Heart left ventricle (tissue), 16 donors: ENCODE data around the gene BRMS1. TPM values are rescaled to one million over a fixed set of nuclear protein-coding genes. Genes with fewer than 3 reads are reported as not detected.

ENCODE experiments used
- ATAC-seq, 4 donors: fragments of 200-7000 bp; cut with Tn5 transposase; one replicate each; pipeline ENCODE4 v1.9.1; 2020 to 2022; ENCODE audit warnings: moderate library complexity in 4 of 4, mild to moderate bottlenecking in 3 of 4, moderate number of reproducible peaks in 1 of 4
- DNase-seq, 5 donors: peaks; one replicate each; pipeline ENCODE4 v3.0.0-alpha.2; 2020
- H3K27ac ChIP-seq, 12 donors: fragments of 200-600 bp; sonication (generic) in 4 of 12; one replicate each; pipeline versions ENCODE4 v1.5.0 to v1.8.0; 2016 to 2022; ENCODE audit warnings: mild to moderate bottlenecking in 2 of 12
- H3K27me3 ChIP-seq, 9 donors: fragments of 200-600 bp; sonication (generic) in 2 of 9; one replicate each; pipeline versions ENCODE4 v1.5.1 to v1.8.0; 2016 to 2022; ENCODE audit warnings: mild to moderate bottlenecking in 3 of 9
- H3K36me3 ChIP-seq, 9 donors: fragments of 200-600 bp; sonication (generic) in 2 of 9; one replicate each; pipeline versions ENCODE4 v1.5.0 to v1.8.0; 2018 to 2022; ENCODE audit warnings: mild to moderate bottlenecking in 2 of 9
- H3K4me1 ChIP-seq, 12 donors: fragments of 200-600 bp; sonication (generic) in 4 of 12; one replicate each; pipeline versions ENCODE4 v1.5.0 to v1.8.0; 2016 to 2022; ENCODE audit warnings: mild to moderate bottlenecking in 3 of 12
- H3K4me3 ChIP-seq, 12 donors: fragments of 200-600 bp; sonication (generic) in 4 of 12; one replicate each; pipeline versions ENCODE4 v1.5.0 to v1.8.0; 2017 to 2022; ENCODE audit warnings: mild to moderate bottlenecking in 9 of 12, moderate library complexity in 4 of 12
- H3K9me3 ChIP-seq, 12 donors: fragments of 200-600 bp; sonication (generic) in 4 of 12; one replicate each; pipeline versions ENCODE4 v1.5.0 to v1.8.0; 2016 to 2022; ENCODE audit warnings: mild to moderate bottlenecking in 1 of 12
- CTCF ChIP-seq, 12 donors: fragments of 200-600 bp; sonication (generic) in 4 of 12; IDR thresholded peaks; one replicate each; pipeline versions ENCODE4 v1.5.0 to v1.8.0; 2018 to 2022; ENCODE audit warnings: antibody characterized with exemption in 12 of 12, mild to moderate bottlenecking in 5 of 12
- POLR2A ChIP-seq, 2 donors: fragments of 450-650 bp; IDR thresholded peaks; one replicate each; pipeline ENCODE4 v1.6.1; 2017; ENCODE audit warnings: antibody characterized with exemption in 2 of 2, mild to moderate bottlenecking in 2 of 2, moderate library complexity in 2 of 2
- WGBS, 4 donors: extraction: QIAGEN DNeasy Blood & Tissue Kit in 2 of 4; methylation state at CpG; one replicate each; pipeline versions ENCODE4 v1.1.5 to v1.1.7; 2013 to 2018; 5-methylcytosine and 5-hydroxymethylcytosine counted together
- intact Hi-C, 10 donors: fragments of 100-400 bp; cut with DNase I; formaldehyde crosslinking; loops; one replicate each; pipeline versions ENCODE4 v1.11.1 to v1.14.2; 2022
- polyA plus RNA-seq, 2 donors: library from polyadenylated mRNA; stranded (reverse); fragments of 200-250 nt; gene quantifications; one replicate each; pipeline ENCODE4 v1.2.3, GENCODE V29; 2013
- total RNA-seq, 9 donors: library from RNA; depleted of rRNA in 2 of 9; stranded (reverse); fragments of >200 nt in 2 of 9; fragmentation: NEBNext Ultra II Directional in 3 of 9; extraction: Animal tissue kit (Norgen Biotek cat#: 25700) in 3 of 9; gene quantifications; one replicate each; pipeline versions ENCODE4 v1.1.0 to v1.2.4, GENCODE V29; 2016 to 2023
- donor health status: ischemic (EF 13 %, LVEDD 7.1; RV severe dilation, severe dysfunction).
- donor health status: healthy with polysubstance abuse.
- donor health status: DM: no; HTN: yes; CAD: no.
- donor health status: DM: no; HTN: no; CAD: no.
- donor health status: ischemic (EF 25% LVEDD 6.9; RV normal size, moderate dysfunction).
- donor health status: ischemic (EF 25% LVEDD 5.7; RV mildly dilated, moderate dysfunction).
- donor health status: healthy.
- donor health status: DM: yes; HTN: yes; CAD: no.
- donor health status: ischemic (EF 35%, LVEDD 5.7; RV mildly dilated, moderate dysfunction).
- donor health status: nonischemic (EF 11% LVEDD 7.7; RV severe dilation, severe dysfunction).
- donor health status: DM: yes; HTN: yes; CAD: no.
- donor health status: PGD.
- donor health status: ischemic (EF 29% LVEDD 5.4; RV normal size, mild dysfunction).
- donor health status: nonischemic (EF 23%, LVEDD 6.1; RV moderate dilation, normal function).

Gene BRMS1
- total and polyA plus RNA-seq, 11 donors = 9.7 to 77.4 (median 22.7) TPM

GRCh38 chr11:66373265-66373664 lies 28.4 kb upstream of the BRMS1 start:
- peaks cover 0 to 48% (median 23%) of the 10 kb centered on the region in 12 donors for H3K4me1 ChIP-seq
- TF ChIP-seq CTCF (IDR thresholded peaks at IDR 0.05) (no peak), POLR2A (IDR thresholded peaks at IDR 0.05) (no peak)
- no peaks in the 10 kb centered on the region for H3K9me3 ChIP-seq
- H3K27me3 ChIP-seq = peaks cover 0 to 52% (median 9%) of the 10 kb centered on the region in 9 donors
- no peaks in the 10 kb centered on the region for H3K36me3 ChIP-seq
- 48 to 54% (median 52%) methylated on average over 5 of the region's 5 CpGs for WGBS, 4 donors
- peak overlapping the region; percentile 73 to 92 (median 84) for H3K27ac ChIP-seq
- H3K4me3 ChIP-seq = no peak overlapping the region
- DNase-seq (peak in 4 of 5 donors; percentile 40 to 81 (median 60)), ATAC-seq (peak; percentile 68 to 83 (median 73))
- intact Hi-C loops = no loop called here

GRCh38 chr11:66371627-66372415 lies 26.9 kb upstream of the BRMS1 start, which contains the start of gene SLC29A2:
Gene SLC29A2 (minus strand): TSS chr11:66371760. CDS start chr11:66371591, 169 bp downstream.
- ATAC-seq (peak; percentile 63 to 82 (median 76)), DNase-seq (peak; percentile 50 to 84 (median 74))
- peaks cover 0 to 4% (median 0%) of the 10 kb centered on the region in 9 donors for H3K36me3 ChIP-seq
- intact Hi-C loops = loop anchor here in 1 of 10 donors (1.0 kb wide), 1 partner anchor 27 kb away; the partner anchor contains the start of gene BRMS1
- H3K4me1 ChIP-seq = peaks cover 0 to 48% (median 23%) of the 10 kb centered on the region in 12 donors
- peak within 1 kb of the TSS; percentile 73 to 92 (median 84) for H3K27ac ChIP-seq
- WGBS, 4 donors = 0 to 1% (median 1%) methylated on average over 35 to 72 of the region's 72 CpGs
- H3K9me3 ChIP-seq = no peaks in the 10 kb centered on the region
- TF ChIP-seq CTCF (IDR thresholded peaks at IDR 0.05) (no peak), POLR2A (IDR thresholded peaks at IDR 0.05) (peak in 1 of 2 donors; percentile 8)
- H3K27me3 ChIP-seq = peaks cover 0 to 46% (median 9%) of the 10 kb centered on the region in 9 donors
- H3K4me3 ChIP-seq = peak within 1 kb of the TSS; percentile 56 to 88 (median 75)

GRCh38 chr11:66369073-66369894 lies 24.4 kb upstream of the BRMS1 start:
- H3K4me3 ChIP-seq = no peak overlapping the region
- intact Hi-C loops = no loop called here
- peaks cover 0 to 30% (median 9%) of the 10 kb centered on the region in 9 donors for H3K27me3 ChIP-seq
- H3K4me1 ChIP-seq = peaks cover 0 to 48% (median 23%) of the 10 kb centered on the region in 12 donors
- peaks cover 0 to 4% (median 0%) of the 10 kb centered on the region in 9 donors for H3K36me3 ChIP-seq
- TF ChIP-seq CTCF (IDR thresholded peaks at IDR 0.05) (no peak), POLR2A (IDR thresholded peaks at IDR 0.05) (no peak)
- H3K9me3 ChIP-seq = no peaks in the 10 kb centered on the region
- ATAC-seq = no peak
- DNase-seq = no peak
- WGBS, 4 donors = 81 to 87% (median 84%) methylated on average over 14 to 25 of the region's 25 CpGs
- H3K27ac ChIP-seq = peak overlapping the region in 3 of 12 donors; percentile 85 to 92 (median 89)
